ENCODE measurements around the gene GPSM3.
A peak's percentile ranks its signal among the peaks of the same experiment; 100 is the strongest.
"Not testable (repeated sequence)": the region's sequence is repeated elsewhere in the genome, so short reads cannot be mapped to it uniquely, and the experiment has no call there.

Gene GPSM3

DNA sequence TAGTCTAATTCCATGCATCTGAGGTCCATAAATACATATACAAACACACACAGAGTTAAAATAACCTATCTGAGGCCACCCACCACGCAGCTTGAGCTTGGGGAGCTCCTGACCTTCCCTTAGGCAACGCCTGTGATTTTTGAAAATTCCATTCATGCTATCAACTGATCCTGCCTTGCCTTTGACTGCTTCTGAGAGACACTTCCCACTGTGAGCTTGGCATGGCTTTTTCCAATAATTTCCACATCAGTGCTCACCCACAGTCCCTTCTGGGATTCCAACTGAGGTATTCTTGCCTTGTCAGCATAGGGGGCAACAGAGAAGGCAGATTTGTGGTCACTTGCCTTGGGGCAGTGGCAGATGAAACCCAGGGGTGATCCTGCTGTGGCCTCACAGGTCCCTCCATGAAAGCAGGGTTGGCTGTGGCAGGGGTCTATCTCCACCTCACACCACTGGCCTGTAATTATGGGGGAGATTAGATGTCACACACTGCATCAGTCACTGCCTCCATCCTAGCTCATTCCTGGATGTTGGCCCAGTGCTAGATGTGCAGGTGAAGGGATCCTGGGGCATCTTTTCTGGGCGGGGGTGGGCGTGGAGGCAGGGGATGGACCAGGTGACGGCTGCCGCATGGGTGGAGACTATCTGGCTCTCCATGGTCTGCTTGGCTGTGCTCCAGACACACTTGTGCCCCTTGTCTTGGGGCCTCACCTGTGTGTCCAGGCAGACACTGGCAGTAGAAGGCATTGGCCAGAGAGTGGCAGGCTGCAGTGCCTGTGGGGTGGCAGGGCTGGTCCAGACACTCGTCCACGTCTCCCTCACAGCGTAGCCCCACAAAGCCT, 11.2 kb upstream of the GPSM3 start:
- no peak for DNase-seq (ENCODE audit: low read depth in 3 of 3)

DNA sequence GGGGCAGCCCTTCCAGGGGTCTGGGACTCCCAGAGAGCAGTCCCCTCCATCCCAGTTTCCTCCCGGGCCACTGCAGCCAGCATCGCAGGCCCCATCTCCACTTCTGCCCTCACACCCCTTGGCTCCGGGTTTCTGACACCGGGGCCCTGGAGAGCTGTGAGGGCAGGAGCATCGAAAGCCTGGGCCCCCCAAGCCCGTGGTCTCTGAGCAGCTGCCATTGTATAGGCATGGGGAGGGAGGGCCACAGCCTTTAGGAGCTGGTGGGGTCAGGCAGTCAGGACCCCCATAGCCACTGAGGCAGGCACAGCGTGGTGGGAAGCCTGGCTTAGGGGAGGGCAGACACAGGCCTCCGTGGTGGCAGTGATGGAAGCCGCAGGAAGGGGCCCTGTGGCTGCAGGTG, 9.7 kb upstream of the GPSM3 start:
- no peak for DNase-seq (ENCODE audit: low read depth in 3 of 3)

- no peak for DNase-seq (ENCODE audit: low read depth in 3 of 3)
Observed at GRCh38 chr6:32200711-32201475, 8.4 kb upstream of the GPSM3 start.

GRCh38 chr6:32198866-32199265, 6.4 kb upstream of the GPSM3 start:
- DNase-seq (ENCODE audit: low read depth in 3 of 3) = no peak

- no peak for DNase-seq (ENCODE audit: low read depth in 3 of 3)
Observed at GRCh38 chr6:32198345-32198696, 5.9 kb upstream of the GPSM3 start.

DNA sequence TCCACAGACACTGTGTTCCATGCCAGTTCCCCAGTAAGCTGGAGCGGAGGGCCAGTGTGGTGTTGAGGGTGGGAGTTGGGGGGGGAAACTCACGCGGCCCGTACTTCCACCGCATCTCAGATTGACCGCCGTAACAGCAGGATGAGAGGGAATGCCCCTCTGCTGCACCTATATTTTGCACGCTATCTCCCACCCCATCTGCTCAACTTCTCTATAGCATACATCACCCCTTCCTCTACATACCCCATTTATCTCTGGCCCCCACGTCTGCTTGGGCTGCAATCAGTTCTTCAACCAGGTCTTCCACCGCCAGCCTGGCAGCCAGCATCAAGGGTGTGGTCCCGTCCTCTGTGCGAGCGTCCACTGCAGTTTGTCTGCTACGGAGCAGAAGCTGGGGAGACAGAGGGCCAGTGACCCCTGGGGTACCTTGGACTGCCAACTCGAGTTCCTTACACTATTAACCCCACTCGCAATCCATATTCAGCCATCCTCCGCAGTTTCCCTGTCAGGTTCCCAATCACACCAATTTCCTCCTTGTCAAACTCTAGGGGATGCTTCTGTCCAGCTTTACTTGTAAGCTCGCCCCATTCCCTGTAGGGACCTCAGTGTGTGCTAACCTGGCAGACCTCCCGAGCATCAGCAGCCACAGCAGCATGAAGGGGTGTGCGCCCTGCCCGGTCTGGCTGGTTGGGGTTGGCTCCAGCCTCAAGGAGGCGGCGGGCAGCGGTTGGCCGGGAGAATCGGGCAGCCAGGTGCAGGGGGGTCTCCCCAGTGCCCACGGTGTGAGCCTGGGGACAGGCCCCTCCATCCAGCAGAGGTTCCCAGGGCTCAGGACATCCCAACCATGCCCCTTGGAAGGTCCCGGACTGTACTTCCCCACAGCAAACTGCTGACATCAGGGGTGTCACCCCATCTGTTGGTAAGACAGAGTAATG, 4.5 kb upstream of the GPSM3 start:
- no peak for DNase-seq (ENCODE audit: low read depth in 3 of 3)

- DNase-seq (ENCODE audit: low read depth in 3 of 3) = peak in 2 of 3 experiments; percentile 36 to 70
Observed at GRCh38 chr6:32195902-32196681, 3.6 kb upstream of the GPSM3 start.

- DNase-seq (ENCODE audit: low read depth in 3 of 3) = peak; percentile 100
Observed at GRCh38 chr6:32195652-32195901, 3.1 kb upstream of the GPSM3 start.

DNA sequence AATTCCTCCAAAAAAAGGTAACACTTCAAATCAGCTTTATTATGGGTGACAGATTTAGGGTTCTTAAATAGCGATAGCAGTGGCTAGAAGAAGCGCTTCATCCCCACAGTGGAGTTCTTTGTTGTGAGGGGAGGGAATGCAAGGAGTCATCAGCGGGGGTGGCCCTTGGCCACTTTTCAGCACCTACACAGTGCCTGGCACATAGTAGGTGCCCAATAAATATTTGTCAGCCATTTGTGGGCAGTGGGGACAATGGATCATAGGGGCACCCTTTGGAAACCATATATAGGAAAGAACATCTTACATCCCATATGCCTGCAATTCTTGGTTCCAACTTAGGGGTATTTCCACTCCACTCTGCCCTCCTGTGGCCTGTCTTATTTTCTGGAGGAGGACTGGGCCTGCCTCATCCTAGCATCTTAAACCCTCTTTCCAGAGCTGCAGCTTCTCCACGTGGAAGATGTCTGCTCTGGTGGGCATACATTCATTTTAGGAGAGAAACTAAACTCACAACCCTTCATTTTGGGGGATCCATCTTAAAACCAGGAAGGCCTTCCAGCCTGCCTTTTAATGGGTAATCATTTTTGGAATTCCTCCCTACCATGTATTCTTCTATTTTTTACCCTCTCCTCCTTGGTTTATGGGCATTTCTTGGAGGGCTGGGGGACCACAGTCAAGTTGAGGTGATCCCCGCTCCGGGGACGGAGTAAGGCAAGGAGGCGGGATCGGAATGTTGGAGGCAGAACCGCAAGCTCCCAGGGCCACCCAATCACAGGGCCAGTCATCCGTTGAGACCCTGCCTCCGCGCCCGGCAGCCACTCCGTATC, 2.6 kb upstream of the GPSM3 start:
- DNase-seq (ENCODE audit: low read depth in 3 of 3) = no peak

GRCh38 chr6:32194388-32194787, 1.9 kb upstream of the GPSM3 start:
- DNase-seq (ENCODE audit: low read depth in 3 of 3) = no peak

- not testable (repeated sequence) for DNase-seq (ENCODE audit: low read depth in 3 of 3)
Observed at GRCh38 chr6:32193096-32193495, 653 bp upstream of the GPSM3 start.

DNA sequence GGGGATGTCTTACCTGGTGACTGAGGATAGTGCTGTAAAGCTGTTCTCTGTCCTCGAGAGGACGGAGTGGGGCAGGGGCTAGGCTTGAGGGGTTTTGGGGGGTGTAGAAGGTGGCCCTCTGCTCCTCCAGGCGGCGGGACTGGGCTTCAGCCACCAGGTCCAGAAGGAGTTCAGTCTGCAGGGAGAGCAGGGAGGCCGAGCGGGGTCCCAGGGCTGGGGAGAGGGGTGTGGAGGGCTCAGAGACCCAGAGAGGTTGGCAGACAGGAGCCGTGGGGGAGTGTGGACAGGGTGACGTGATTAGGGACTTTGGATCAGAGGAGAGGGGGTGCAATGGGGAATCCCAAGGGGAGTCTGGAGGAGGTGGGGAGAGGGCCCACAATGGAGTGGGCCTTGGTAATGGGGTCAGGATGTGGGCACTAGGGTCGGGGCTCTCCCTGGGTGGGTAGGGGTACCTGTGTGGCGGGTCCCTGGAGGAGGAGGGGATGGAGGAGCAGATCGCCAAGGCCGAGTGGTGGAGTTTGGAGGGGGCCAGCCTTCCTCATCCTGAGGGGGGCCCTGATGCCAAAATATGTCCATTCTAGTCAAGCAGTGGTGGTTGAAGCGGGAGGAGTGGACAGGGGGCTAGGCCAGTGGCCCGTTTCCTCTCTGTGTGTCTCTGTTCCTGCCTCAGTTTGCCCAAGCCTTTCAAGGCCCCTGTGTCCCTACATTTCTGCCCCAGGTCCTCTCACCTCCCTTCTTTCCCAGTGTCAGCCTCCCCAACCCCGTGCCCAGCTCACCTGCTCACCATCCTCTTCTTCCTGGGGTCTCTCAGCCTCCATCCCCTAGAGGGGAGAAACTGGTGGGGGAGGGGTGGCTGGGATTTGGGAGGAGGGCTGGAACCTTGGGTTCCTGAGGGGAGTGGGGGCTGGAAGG, 491 bp downstream of the GPSM3 start:
- DNase-seq (ENCODE audit: low read depth in 3 of 3) = no peak

- DNase-seq (ENCODE audit: low read depth in 3 of 3) = no peak
Observed at GRCh38 chr6:32190911-32191677, 1.3 kb downstream of the GPSM3 start.

GRCh38 chr6:32190054-32190851, 2.2 kb downstream of the GPSM3 start, which contains the start of gene PBX2:
Gene PBX2 (minus strand): TSS chr6:32190202. CDS start chr6:32189915, 287 bp downstream.
- DNase-seq (ENCODE audit: low read depth in 3 of 3) = peak; percentile 65 to 86 (median 75)

- no peak for DNase-seq (ENCODE audit: low read depth in 3 of 3)
Observed at GRCh38 chr6:32189742-32190053, 2.7 kb downstream of the GPSM3 start.

- DNase-seq (ENCODE audit: low read depth in 3 of 3) = no peak
Observed at GRCh38 chr6:32189069-32189741, 3.2 kb downstream of the GPSM3 start.

GRCh38 chr6:32188381-32189068, 3.9 kb downstream of the GPSM3 start:
- DNase-seq (ENCODE audit: low read depth in 3 of 3) = no peak

Measured in stimulated activated CD4-positive, alpha-beta T cell treated with anti-CD3 and anti-CD28 coated beads, TNF-alpha, amount 100 ng/mL, for 24 hours (primary cell).